Spleen (tissue), 13 donors: Measurements from ENCODE around the gene ELFN1. TPM values are rescaled to one million over a fixed set of nuclear protein-coding genes. Genes with fewer than 3 reads are reported as not detected.
A peak's percentile ranks its signal among the peaks of the same experiment; 100 is the strongest.

Source experiments
- DNase-seq: peaks from one replicate; pipeline ENCODE4 v3.0.0-alpha.2; 2020
- H3K27ac ChIP-seq, 8 donors: fragments of 200-600 bp; sonication (generic) in 7 of 8; 1 replicate in 4 of 8; 2 replicates in 4 of 8; pipeline versions ENCODE4 v1.5.0 to v1.8.0; 2016 to 2021; ENCODE audit warnings: inconsistent platforms in 4 of 8, mild to moderate bottlenecking in 4 of 8, moderate library complexity in 1 of 8
- H3K27me3 ChIP-seq, 7 donors: fragments of 200-600 bp; sonication (generic) in 6 of 7; replicated peaks in 1 of 7; 1 replicate in 4 of 7; 2 replicates in 3 of 7; pipeline versions ENCODE4 v1.5.0 to v1.8.0; 2016 to 2021; ENCODE audit warnings: inconsistent platforms in 3 of 7, mild to moderate bottlenecking in 1 of 7
- H3K36me3 ChIP-seq, 6 donors: fragments of 200-600 bp; sonication (generic) in 5 of 6; 1 replicate in 4 of 6; 2 replicates in 2 of 6; pipeline versions ENCODE4 v1.5.0 to v1.8.0; 2016 to 2021; ENCODE audit warnings: inconsistent platforms in 2 of 6
- H3K4me1 ChIP-seq, 6 donors: fragments of 200-600 bp; sonication (generic) in 5 of 6; 1 replicate in 3 of 6; 2 replicates in 3 of 6; pipeline versions ENCODE4 v1.5.0 to v1.8.0; 2016 to 2021; ENCODE audit warnings: inconsistent platforms in 3 of 6
- H3K4me3 ChIP-seq, 8 donors: fragments of 200-600 bp; sonication (generic) in 7 of 8; 1 replicate in 4 of 8; 2 replicates in 4 of 8; pipeline versions ENCODE4 v1.5.0 to v1.8.0; 2016 to 2021; ENCODE audit warnings: inconsistent platforms in 4 of 8, mild to moderate bottlenecking in 4 of 8, moderate library complexity in 2 of 8
- H3K9me3 ChIP-seq, 8 donors: fragments of 200-600 bp; sonication (generic) in 7 of 8; 1 replicate in 4 of 8; 2 replicates in 4 of 8; pipeline versions ENCODE4 v1.5.0 to v1.8.0; 2016 to 2021; ENCODE audit warnings: inconsistent platforms in 4 of 8
- CTCF ChIP-seq, 11 experiments: fragments of 200-600 bp in 7 of 11; fragments of 450-650 bp in 4 of 11; sonication (generic) in 4 of 11; IDR thresholded peaks in 8 of 11; conservative IDR thresholded peaks in 3 of 11; 1 replicate in 7 of 11; 2 replicates in 4 of 11; pipeline versions ENCODE4 v1.4.0 to v1.8.0; 2016 to 2021; ENCODE audit warnings: antibody characterized with exemption in 11 of 11, inconsistent platforms in 4 of 11, mild to moderate bottlenecking in 1 of 11
- POLR2A ChIP-seq, 3 donors: fragments of 450-650 bp; IDR thresholded peaks; one replicate each; pipeline ENCODE4 v1.5.1; 2017; ENCODE audit warnings: antibody characterized with exemption in 3 of 3, mild to moderate bottlenecking in 1 of 3
- POLR2AphosphoS5 ChIP-seq, 3 donors: sonication (generic); formaldehyde crosslinking; IDR thresholded peaks; one replicate each; pipeline ENCODE4 v1.5.1; 2017; ENCODE audit warnings: antibody characterized with exemption in 3 of 3
- WGBS, 5 donors: extraction: QIAGEN DNeasy Blood & Tissue Kit in 3 of 5; methylation state at CpG; one replicate each; pipeline versions ENCODE4 v1.1.5 to v1.1.7; 2013 to 2018; 5-methylcytosine and 5-hydroxymethylcytosine counted together
- intact Hi-C: fragments of 100-400 bp; cut with DNase I; formaldehyde crosslinking; loops from one replicate; pipeline ENCODE4 v1.15.0; 2023; ENCODE audit warnings: low total_unique reads
- long read RNA-seq, 2 donors: transcript quantifications; one replicate each; lab custom pipeline, GENCODE V29; 2026
- polyA plus RNA-seq, 3 donors: library from polyadenylated mRNA; stranded (reverse); fragments of 200-250 nt; gene quantifications; one replicate each; pipeline ENCODE4 v1.2.1, GENCODE V29; 2013
- total RNA-seq, 7 donors: library from RNA; depleted of rRNA in 3 of 7; stranded (reverse); fragments of >200 nt in 3 of 7; fragmentation: NEBNext Ultra II Directional in 4 of 7; extraction: Animal tissue kit (Norgen Biotek cat#: 25700) in 4 of 7; gene quantifications; one replicate each; pipeline versions ENCODE4 v1.1.0 to v1.2.1, GENCODE V29; 2016 to 2021
- donor health status: healthy with polysubstance abuse.
- donor health status: DM: no; HTN: no; CAD: no; lungs with moderate emphysema.
- donor health status: DM: no; HTN: no; CAD: no.
- donor health status: Bipolar disorder and iron deficiency.
- donor health status: healthy.
- donor health status: DM: no; HTN: no; CAD: no.
- donor health status: DM: yes; HTN: yes; CAD: no.

ELFN1 gene
- total RNA-seq (1 to 10 TPM; 2.3 to 3.9 (median 2.8) TPM), polyA plus RNA-seq (under 1 TPM; 0.22 to 0.70 (median 0.41) TPM)
- long read RNA-seq, donor 1: 0 reads
- long read RNA-seq, donor 2, partial matches to known transcripts: 0 of 1 reads
- long read RNA-seq, donor 2, other reads (novel, unspliced or antisense): 0 of 1 reads

- peaks cover 0 to 100% (median 80%) of the 10 kb centered on the region in 7 donors for H3K27me3 ChIP-seq
- 2 to 3% (median 2%) methylated on average over 31 to 110 of the region's 110 CpGs for WGBS, 5 donors
These were observed at the start of gene ELFN1 for GRCh38 chr7:1669954-1670893. Gene ELFN1, plus strand, starts transcription at chr7:1670277. Its CDS starts 74,320 bp downstream, at chr7:1744597.

GRCh38 chr7:1620835-1621234, 49.2 kb upstream of the ELFN1 start:
- no peak overlapping the region for H3K27ac ChIP-seq
- peaks cover 0 to 13% (median 0%) of the 10 kb centered on the region in 7 donors for H3K27me3 ChIP-seq
- no peak for DNase-seq
- H3K4me1 ChIP-seq: no peaks in the 10 kb centered on the region
- WGBS, 5 donors: 89 to 92% (median 92%) methylated on average over 27 of the region's 27 CpGs
- TF ChIP-seq POLR2AphosphoS5 (IDR thresholded peaks at IDR 0.05) (no peak), POLR2A (IDR thresholded peaks at IDR 0.05) (no peak), CTCF (IDR thresholded peaks at IDR 0.05 in 8 of 11, conservative IDR thresholded peaks at IDR 0.05 in 3 of 11) (no peak)
- no peak overlapping the region for H3K4me3 ChIP-seq
- H3K9me3 ChIP-seq: no peaks in the 10 kb centered on the region
- intact Hi-C loops: no loop called here
- no peaks in the 10 kb centered on the region for H3K36me3 ChIP-seq

More at GRCh38 chr7:1669954-1670893, at the start of gene ELFN1:
- no peaks in the 10 kb centered on the region for H3K36me3 ChIP-seq
- H3K27ac ChIP-seq: no peak within 1 kb of the TSS
- TF ChIP-seq POLR2A (IDR thresholded peaks at IDR 0.05) (no peak), POLR2AphosphoS5 (IDR thresholded peaks at IDR 0.05) (peak in 1 of 3 donors; percentile 11), CTCF (IDR thresholded peaks at IDR 0.05 in 8 of 11, conservative IDR thresholded peaks at IDR 0.05 in 3 of 11) (no peak)
- H3K4me1 ChIP-seq: peaks cover 16 to 60% (median 54%) of the 10 kb centered on the region in 6 donors
- intact Hi-C loops: no loop called here
- no peaks in the 10 kb centered on the region for H3K9me3 ChIP-seq
- peak within 1 kb of the TSS in 7 of 8 donors; percentile 22 to 64 (median 32) for H3K4me3 ChIP-seq
- peak; percentile 72 for DNase-seq

- WGBS, 5 donors: 83 to 95% (median 91%) methylated on average over 13 of the region's 13 CpGs
- Histone ChIP-seq H3K36me3 (no peaks in the 10 kb centered on the region), H3K27ac (no peak overlapping the region), H3K4me1 (no peaks in the 10 kb centered on the region), H3K4me3 (no peak overlapping the region), H3K27me3 (peaks cover 0 to 13% (median 0%) of the 10 kb centered on the region in 7 donors), H3K9me3 (peaks cover 0 to 2% (median 0%) of the 10 kb centered on the region in 8 donors)
- DNase-seq: no peak
- no peak for TF ChIP-seq CTCF (IDR thresholded peaks at IDR 0.05 in 8 of 11, conservative IDR thresholded peaks at IDR 0.05 in 3 of 11)
- no peak for TF ChIP-seq POLR2AphosphoS5 (IDR thresholded peaks at IDR 0.05)
- TF ChIP-seq POLR2A (IDR thresholded peaks at IDR 0.05): no peak
- intact Hi-C loops: no loop called here
These were observed 48.4 kb upstream of the ELFN1 start for GRCh38 chr7:1621718-1622117.

- H3K4me3 ChIP-seq: no peak overlapping the region
- no peak for DNase-seq
- no peak overlapping the region for H3K27ac ChIP-seq
- no peaks in the 10 kb centered on the region for H3K36me3 ChIP-seq
- H3K9me3 ChIP-seq: peaks cover 0 to 7% (median 0%) of the 10 kb centered on the region in 8 donors
- H3K27me3 ChIP-seq: peaks cover 0 to 13% (median 0%) of the 10 kb centered on the region in 7 donors
- intact Hi-C loops: no loop called here
- no peak for TF ChIP-seq CTCF (IDR thresholded peaks at IDR 0.05 in 8 of 11, conservative IDR thresholded peaks at IDR 0.05 in 3 of 11)
- TF ChIP-seq POLR2A (IDR thresholded peaks at IDR 0.05): no peak
- no peak for TF ChIP-seq POLR2AphosphoS5 (IDR thresholded peaks at IDR 0.05)
- WGBS, 5 donors: 77 to 86% (median 82%) methylated on average over 9 to 10 of the region's 10 CpGs
- H3K4me1 ChIP-seq: no peaks in the 10 kb centered on the region
These were observed 47.6 kb upstream of the ELFN1 start for GRCh38 chr7:1622441-1622840.
